ENCODE data around the gene SULT6B1.
"Not testable (repeated sequence)": the region's sequence is repeated elsewhere in the genome, so short reads cannot be mapped to it uniquely, and the experiment has no call there.

Gene SULT6B1, protein sequence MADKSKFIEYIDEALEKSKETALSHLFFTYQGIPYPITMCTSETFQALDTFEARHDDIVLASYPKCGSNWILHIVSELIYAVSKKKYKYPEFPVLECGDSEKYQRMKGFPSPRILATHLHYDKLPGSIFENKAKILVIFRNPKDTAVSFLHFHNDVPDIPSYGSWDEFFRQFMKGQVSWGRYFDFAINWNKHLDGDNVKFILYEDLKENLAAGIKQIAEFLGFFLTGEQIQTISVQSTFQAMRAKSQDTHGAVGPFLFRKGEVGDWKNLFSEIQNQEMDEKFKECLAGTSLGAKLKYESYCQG

DNA sequence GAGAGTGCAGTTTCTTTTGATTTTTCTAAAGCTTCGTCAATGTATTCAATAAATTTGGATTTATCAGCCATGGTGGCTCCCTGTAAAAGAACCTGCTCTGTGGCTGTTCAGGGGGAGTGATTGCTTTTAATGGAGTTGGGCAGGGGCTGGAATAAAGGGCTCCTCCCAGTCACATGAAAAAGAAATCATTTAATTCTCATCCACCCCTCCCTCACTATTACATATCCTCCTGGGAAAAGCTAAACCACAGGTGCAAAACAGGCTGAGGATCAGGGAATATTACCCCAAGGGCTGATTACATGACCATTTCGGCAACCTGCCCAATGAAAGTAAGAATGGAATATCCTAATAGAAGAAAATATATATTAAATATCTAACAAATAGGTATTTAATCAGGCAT is at the start of gene SULT6B1:
Gene SULT6B1 (minus strand): TSS at position 101 of the 400 bp plus-strand sequence. CDS start 30 bp downstream, at position 71.
- no peak for DNase-seq

DNA sequence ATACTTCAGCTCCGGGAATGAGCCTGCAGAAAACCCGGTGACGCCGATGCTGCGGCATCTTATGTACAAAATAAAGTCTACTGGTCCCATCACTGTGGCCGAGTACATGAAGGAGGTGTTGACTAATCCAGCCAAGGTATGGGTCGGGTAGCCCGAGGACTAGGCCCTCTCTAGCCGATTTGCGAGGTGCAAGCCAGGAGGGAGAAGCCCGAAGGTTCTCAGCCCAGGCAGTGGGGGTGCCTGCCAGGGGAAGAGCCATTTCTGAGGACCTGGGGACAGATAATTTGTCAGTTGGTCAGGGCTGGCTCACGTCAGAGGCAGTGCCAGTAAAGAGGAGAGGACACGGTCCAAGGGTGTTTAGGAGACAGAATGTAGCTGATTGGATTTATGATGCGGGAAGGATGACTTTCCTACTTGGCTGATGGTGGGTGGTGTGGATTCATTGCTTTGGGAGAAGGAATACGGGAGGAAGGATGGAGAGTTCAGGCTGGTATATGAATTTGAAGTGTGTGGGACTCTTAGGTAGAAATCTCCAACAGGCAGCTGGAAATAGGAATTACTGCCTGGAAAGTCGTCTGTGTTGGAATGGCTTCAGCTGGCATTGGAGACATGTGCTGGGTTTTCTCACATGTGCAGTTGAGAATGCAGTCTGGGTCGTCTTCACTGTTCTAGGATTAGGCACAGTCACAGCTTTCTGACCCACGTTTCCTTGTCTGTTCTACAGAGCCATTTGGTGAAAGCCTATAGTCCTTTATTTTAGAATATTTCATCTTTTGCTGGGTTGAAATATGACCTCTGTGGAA is 43.9 kb upstream of the SULT6B1 start:
- no peak for DNase-seq

DNA sequence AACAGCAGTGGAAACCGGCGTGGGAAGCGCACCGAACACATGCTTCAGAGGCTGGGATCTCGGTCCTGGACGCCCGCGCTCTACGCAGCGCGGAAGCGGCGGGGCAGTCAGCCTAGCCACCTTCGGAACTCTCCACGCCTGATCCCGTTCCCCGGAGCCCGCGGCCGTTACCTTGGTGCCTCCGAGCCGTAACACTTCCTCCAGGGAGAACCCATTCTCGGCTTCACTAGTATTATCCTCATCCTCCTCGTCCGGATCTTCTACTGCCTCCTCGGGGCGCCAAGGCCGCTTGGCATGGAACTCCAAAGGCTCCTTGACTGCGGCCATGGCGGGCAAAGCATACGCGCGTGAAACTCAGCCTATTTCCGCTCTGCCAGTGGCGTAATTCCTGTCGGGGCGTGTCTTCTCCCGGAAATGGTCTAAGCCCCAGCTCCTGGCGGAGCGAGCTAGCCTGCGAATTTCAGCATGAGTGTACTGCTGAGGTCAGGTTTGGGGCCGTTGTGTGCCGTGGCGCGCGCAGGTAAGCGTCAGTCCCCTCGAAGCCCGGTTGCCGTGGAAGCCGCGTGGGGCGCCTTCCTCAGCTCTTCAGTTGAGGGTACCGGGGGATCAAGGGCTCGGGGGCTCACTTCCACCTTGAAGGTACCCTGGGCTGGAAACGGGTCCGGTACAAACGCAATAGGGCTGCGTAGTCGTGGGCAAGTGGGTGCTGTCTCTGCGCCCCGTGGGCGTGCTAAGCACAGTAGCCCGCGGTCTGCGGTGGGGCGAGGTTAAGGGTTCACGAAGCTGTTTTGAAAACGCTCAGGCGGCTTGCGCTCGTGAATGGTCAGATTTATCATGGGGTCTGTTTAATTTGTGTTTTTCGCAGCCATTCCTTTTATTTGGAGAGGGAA is 43.0 kb upstream of the SULT6B1 start, which contains the start of the genes CEBPZ and NDUFAF7:
Gene CEBPZ (minus strand): TSS at position 356 of the 890 bp plus-strand sequence. CDS start 29 bp downstream, at position 327.
Gene NDUFAF7 (plus strand): TSS at position 418 of the 890 bp plus-strand sequence. CDS start 48 bp downstream, at position 466.
- DNase-seq = peak; percentile 93 to 95 (median 95)

DNA sequence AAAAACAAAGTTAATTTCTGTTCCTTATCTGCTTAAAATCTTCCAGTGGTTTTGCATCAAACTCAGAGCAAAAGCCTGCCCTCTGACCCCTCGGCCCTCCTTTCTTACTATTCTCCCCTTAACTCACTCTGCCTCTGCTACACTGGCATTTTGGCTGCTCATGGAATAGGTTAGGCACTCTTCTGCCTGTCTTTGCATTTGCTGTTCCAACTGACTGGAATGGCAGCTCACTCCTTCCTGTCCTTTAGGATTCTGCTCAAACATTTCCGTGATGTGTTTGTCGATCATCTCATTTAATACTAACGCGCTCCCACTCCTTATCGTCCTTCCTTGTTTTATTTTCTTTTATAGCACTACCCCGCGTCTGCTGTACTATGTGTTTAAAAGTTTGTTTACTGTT is 42.1 kb upstream of the SULT6B1 start:
- DNase-seq = peak in 1 of 3 donors; percentile 2

DNA sequence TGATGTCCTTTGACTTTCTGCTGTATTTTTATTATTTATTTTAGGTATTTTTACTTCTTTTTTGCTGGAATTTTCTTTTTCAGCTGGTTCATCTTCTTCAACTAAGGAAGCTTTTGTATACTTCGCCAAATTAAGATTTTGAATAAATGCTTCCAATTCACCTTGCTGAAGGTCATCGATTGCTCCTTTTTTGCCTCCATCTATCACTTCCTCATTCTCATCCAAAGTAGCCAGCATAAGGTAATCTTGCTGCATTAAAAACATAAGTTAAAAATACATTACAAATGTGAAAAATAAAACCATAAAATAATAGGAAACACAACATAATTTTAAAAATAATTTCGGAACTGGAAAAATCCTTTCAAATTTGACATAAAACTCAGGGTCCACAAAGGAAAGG is 40.3 kb upstream of the SULT6B1 start:
- no peak for DNase-seq

DNA sequence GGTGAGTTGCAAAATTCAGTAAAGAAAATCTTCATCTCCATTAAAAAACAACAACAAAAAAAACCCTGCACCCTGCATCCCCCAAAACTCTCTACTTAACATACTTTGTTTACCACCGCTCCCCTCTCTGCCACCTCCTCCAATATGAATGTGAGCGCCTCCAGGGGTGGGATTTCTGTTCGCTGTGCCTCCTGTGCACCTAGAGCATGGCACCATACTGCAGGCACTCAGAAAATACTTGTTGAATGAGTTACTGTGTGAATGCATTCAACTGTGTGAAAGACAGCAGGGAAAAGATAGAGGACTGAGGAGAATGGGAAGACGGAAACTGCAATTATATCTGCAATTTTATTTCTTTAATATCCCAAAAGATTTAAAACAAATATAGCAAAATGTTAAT is 38.4 kb upstream of the SULT6B1 start:
- no peak for DNase-seq

DNA sequence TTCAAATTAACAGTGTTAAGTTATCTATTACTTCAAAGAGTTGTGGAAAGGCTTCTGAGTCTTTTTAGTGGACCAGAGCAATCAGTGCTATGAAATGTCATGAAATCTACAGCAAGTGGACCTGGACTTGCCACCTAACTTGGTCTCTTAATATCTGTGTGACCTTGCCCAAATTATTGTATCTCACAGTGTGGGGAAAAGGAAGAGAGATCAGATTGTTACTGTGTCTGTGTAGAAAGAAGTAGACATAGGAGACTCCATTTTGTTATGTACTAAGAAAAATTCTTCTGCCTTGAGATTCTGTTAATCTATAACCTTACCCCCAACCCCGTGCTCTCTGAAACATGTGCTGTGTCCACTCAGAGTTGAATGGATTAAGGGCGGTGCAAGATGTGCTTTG is 36.7 kb upstream of the SULT6B1 start:
- not testable (repeated sequence) for DNase-seq

DNA sequence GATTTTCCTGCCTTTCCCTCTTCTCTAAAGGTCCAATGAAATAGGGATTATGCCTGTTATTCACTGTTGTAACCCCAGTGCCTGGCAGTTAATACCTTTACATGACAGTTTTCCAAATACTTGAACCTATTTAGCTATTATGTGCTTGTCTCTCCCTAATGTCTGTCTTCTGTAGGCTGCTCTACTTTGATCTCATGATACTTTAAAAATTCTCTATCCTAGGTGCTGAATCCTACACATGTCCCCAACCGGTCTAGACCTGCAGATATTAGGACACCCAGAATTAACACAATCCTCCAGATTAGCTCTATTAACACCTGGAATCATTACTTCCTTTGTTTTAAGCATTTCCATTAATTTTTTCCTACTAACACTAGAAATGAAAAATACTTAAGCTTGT is 35.6 kb upstream of the SULT6B1 start:
- no peak for DNase-seq

DNA sequence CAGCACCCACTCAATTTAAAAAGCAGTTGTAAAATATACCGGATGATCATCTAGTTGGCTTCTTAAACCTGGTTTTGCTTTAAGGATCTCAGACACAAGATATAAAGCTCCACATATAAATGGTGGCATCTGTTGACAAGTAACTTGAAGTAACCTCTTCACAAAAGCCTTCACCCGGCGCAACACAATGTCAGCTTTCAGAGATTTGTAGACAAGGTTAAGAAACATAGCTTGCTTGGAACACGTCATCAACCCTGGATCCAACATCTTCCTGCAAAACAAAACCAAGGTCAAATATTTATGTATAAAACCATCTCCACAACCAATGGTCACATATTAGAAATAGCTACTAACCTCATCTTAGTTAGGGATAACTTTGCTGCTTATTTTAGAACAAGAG is 34.7 kb upstream of the SULT6B1 start:
- no peak for DNase-seq

DNA sequence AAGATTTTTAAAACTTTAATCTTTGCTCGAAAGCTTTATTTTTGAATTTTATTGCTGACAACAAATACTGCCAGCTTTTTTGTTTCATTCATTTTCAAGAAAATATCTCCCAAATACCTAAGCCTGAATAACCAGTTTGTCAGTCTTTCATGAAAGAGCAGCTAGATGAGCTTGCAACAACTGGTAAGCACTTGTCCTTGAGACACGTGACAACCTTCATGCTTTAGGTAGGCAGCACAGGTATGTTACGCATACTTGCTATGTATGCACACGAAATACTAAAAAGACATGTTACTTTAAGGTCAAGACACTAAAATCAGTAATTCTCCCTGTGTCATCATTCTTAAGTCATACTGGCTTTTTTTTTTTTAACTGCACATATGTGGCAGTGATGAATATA is 30.6 kb upstream of the SULT6B1 start:
- no peak for DNase-seq

DNA sequence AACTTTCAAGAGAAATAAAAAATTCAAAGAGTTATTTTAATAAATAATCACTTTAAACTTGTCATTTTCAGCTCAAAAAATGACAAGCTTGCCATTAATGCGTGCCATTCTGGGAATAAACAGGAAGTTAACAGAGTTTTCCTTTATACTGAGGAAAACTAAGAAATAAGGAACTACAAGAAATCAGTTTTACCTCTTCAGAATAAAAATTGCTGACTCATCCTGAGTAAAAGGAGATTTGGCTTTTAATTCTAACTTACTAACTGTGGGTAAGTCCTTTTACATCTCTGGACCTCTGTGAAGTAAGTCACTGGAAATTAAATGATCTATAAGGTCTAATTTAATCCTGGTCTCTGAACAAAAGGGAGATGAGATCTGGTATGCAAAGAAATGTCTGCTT is 26.8 kb upstream of the SULT6B1 start:
- peak; percentile 6 to 49 (median 45) for DNase-seq

DNA sequence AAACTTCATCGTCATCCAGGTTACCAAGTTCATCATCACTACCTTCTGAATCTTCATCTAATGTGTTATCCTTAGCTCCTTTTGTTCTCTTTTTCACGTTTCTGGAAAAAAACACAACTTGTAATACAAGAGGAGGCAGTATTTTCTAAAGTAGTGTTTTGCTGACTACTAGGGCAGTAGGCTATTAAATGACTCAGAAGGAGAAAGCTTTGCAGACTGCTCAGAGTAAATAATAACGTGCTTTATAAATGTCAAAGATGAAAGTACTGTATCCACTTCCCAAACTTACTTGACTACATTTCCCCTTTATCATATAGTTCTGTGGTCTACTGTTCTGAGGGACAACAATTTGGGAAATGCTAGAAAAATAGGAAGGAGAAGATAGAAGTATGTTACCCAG is 23.5 kb upstream of the SULT6B1 start:
- no peak for DNase-seq

DNA sequence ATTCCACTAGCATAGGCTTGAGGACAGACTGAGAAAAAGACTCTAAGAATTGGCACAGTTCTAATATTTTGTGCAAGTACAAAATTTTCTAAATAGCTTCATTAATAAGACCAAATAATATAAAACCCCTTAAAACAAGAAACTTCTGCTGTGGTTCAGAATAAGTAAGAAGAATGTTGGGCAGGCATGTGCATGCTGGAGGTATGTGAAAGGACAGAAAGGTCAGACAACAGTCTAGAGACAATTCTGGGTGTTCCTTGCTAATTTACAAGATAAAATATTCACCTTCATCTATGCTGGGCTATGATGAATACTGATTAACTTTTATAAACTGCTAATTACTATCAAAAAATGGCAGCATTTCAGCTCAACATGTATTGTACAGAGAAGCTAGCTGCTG is 22.7 kb upstream of the SULT6B1 start:
- no peak for DNase-seq

DNA sequence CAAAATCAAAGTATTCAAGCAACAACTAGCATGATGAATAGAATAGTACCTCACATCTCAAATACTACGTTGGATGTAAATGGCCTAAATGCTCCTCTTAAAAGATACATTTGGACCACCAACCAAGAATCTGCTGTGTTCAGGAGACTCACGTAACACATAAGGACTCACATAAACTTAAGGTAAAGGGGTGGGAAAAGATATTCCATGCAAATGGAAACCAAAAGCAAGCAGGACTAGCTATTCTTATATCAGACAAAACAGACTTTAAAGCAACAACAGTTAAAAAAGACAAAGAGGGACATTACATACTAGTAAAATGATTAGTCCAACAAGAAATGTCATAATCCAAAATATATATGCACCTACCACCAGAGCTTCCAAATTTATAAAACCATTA is 18.3 kb upstream of the SULT6B1 start:
- not testable (repeated sequence) for DNase-seq

DNA sequence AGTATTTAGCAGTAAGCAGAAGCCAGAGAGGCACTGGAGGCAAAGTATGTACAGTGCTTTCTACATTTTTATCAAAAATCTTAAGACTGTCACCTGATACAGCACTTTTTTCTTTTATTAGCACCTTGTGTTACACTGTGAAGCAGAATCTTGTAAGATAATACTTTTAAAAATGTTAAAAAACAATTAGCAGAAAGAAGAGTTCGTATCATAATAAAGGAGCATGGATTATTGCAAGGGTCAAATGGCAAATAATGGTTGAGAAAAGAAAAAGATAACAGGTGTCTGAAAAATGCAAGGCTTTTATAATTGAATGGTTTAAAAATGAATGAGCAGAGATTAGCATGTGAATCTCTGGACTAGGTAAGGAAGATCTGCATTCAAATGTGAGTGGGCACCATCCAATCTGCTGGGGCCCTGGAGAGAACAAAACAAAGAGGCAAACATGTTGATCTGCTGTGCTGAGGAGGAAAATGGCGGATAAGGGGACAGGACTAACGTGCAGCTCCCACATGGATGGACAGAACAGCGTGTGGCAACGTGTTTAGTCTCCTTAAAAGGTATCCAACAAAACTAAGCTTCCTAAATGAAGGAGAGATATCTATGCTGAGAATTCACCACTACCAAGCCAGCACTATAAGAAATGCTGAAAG is 17.3 kb upstream of the SULT6B1 start:
- no peak for DNase-seq

DNA sequence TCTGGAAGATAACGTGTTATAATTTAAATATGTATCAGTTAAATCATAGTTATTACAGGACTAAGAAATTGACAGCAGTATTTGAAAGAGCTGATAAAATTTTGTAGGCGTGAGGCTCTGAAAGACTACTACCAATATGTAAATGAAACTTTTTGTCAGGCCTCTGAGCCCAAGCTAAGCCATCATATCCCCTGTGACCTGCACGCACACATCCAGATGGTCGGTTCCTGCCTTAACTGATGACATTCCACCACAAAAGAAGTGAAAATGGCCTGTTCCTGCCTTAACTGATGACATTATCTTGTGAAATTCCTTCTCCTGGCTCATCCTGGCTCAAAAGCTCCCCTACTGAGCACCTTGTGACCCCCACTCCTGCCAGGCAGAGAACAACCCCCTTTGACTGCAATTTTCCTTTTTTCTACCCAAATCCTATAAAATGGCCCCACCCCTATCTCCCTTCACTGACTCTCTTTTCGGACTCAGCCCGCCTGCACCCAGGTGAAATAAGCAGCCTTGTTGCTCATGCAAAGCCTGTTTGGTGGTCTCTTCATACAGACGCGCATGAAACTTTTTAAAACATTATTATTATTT is 16.7 kb upstream of the SULT6B1 start:
- DNase-seq = not testable (repeated sequence)

DNA sequence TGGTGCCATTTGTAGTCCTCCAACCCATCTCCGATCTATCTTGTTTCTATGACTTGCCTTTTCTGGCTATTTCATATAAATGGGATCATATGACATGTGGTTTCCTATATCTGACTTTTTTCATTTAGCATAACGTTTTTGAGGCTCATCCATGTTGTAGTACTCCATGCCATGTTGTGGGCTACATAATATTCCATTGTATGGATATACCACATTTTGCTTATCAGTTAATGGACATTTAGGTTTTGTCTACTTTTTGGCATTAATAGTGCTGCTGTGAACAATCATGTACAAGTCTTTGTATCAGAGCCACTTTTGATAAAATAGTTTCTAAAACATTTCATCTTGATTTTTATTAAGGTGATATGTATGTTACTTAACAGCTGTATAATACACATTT is 15.2 kb upstream of the SULT6B1 start:
- DNase-seq = no peak

DNA sequence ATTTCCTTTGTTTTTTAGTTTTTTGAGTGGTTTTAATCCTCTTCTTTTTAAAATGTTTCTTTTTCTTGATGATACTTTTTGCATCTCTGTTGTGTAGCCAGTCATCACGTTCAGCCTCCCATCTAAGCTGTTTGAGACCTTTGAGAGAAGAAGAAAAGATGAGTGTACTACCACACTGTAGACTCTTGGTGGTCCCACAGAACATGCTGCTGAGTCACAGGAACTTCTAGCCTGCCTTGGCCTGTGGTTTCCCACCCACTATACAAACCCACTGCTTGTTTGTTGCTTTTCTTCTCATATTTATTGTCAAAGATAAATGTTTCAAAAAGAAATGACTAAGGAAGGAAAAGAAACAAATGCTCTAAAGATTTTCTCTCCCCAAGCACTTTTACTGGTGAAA is 13.3 kb upstream of the SULT6B1 start:
- peak in 1 of 3 donors; percentile 17 for DNase-seq

DNA sequence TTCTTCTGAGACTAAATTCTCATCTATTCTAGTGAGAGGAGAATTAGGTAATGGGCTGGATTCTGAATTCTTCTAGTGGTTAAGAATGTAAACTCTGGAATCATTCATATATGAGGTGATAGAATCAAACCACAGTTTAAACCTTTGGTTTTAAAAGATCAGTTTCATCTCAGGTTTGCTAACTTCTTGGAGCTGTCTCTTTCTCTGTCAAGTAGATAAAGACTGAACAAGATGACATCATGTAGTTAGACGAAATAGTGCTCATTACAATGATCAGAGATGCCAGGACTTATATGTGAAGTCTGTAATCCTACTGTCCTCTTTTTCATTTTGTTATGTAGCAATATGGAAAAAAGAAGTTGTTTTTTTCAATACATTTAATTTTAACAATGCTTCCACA is 12.7 kb upstream of the SULT6B1 start:
- DNase-seq = no peak

DNA sequence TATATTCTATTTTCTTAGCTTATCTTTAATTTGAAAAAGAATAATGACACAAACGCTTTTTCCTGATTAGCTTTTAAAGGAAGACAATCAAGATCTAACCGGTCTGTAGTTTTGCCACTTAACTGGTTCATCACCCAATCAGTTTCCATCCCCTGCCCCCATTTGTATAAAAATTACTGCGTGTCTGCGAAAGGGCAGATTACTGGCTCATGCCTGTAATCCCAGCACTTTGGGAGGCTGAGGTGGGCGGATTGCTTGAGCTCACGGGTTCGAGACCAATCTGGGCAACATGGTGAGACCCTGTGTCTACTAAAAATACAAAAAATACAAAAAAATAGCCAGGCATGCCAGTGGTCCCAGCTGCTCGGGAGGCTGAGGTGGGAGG is 10.2 kb upstream of the SULT6B1 start:
- no peak for DNase-seq

DNA sequence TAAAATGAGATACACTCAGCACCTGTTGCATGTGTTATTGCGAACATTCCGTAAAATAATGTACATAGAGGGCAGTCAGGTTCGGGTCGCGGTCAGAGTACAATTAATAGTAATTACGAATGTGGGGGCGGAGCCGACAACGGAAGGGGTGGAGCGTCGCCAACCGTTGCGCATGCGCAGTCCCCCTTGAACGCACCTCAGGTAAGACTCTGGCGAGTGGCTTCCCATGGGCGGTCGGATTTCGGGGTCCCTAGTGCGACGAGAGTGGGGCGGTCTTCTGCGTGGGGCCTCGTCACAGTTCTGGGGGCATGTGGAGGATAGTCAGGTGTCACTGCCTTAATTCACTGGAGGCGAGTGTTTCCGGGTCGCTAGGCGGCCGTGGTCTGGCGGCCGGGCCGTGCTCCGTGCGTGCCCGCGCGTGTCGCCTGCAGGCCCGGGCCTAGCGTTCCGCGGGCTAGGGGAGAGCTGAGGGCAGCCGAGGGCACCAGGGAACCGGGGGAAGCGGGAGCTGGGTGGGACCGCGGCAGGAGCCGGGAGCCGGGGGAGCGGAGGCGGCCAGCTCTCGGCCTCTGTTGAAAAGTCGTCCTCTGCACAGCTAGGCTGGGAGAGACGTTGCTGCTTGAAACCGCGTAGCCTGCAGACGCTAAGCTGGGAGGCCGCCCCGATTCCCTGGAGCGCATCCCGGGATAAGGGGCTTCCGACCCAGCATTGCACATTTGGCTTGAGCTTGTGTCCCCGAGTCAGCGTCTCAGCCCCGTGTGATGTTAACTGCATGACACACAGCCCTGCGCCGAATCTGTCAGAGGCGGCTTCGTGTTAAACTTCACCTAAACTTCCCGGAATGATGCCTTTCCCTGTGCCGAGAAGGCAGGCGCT is 8.1 kb upstream of the SULT6B1 start, which contains the start of gene CEBPZOS:
Gene CEBPZOS (plus strand): TSS at position 177 of the 876 bp plus-strand sequence. CDS start 3,209 bp downstream, outside the sequence.
- DNase-seq = peak; percentile 91 to 94 (median 92)

Measured in suppressor macrophage treated with lipopolysaccharide for 1 hour (primary cell).